GM12872 (cell line): ENCODE results near the gene UGT2B7.

Source experiments
- CTCF ChIP-seq: IDR thresholded peaks from 3 replicates; pipeline ENCODE4 v1.5.1; 2011; ENCODE audit warnings: low read depth, mild to moderate bottlenecking, low read length, moderate library complexity; ENCODE audit not compliant: insufficient read depth

Gene UGT2B7

GRCh38 chr4:69073375-69073774 is 22.9 kb upstream of the UGT2B7 start:
- no peak for TF ChIP-seq CTCF

GRCh38 chr4:69075061-69075792 is 21.0 kb upstream of the UGT2B7 start:
- TF ChIP-seq CTCF = no peak

- no peak for TF ChIP-seq CTCF
Measured at GRCh38 chr4:69078852-69079251, 17.4 kb upstream of the UGT2B7 start.

- TF ChIP-seq CTCF = no peak
Measured at GRCh38 chr4:69088473-69088872, 7.8 kb upstream of the UGT2B7 start.

- TF ChIP-seq CTCF = no peak
Measured at GRCh38 chr4:69089388-69089787, 6.9 kb upstream of the UGT2B7 start.

- TF ChIP-seq CTCF = no peak
Measured at GRCh38 chr4:69092190-69092589, 4.1 kb upstream of the UGT2B7 start.

- no peak for TF ChIP-seq CTCF
Measured at GRCh38 chr4:69092980-69093568, 3.2 kb upstream of the UGT2B7 start.
